Activated T-cell treated with anti-CD3 and anti-CD28 coated beads for 4 hours (primary cell): ENCODE data around the gene CIZ1.
A peak's percentile ranks its signal among the peaks of the same experiment; 100 is the strongest.
"Not testable (repeated sequence)": the region's sequence is repeated elsewhere in the genome, so short reads cannot be mapped to it uniquely, and the experiment has no call there.

Experiments
- DNase-seq: peaks from one replicate; pipeline ENCODE4 v3.0.0-alpha.2; 2020

Gene CIZ1

GRCh38 chr9:128185979-128186965 is 5.1 kb downstream of the CIZ1 start:
- no peak for DNase-seq

GRCh38 chr9:128182893-128183588 is 8.3 kb downstream of the CIZ1 start:
- DNase-seq: no peak

DNA sequence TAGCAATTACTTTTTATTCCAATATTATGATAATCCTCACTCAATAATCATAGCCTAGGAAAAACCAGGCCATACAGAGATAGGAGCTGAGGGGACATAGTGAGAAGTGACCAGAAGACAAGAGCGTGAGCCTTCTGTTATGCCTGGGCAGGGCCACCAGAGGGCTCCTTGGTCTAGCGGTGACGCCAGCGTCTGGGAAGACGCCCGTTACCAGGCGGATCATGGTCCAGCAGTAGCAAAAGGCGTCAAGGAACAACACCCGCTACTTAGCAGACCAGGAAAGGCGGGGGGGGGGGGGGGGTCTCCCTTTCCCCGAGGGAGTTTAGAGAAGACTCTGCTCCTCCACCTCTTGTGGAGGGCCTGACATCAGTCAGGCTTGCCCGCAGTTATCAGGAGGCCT is 9.9 kb downstream of the CIZ1 start:
- not testable (repeated sequence) for DNase-seq

DNA sequence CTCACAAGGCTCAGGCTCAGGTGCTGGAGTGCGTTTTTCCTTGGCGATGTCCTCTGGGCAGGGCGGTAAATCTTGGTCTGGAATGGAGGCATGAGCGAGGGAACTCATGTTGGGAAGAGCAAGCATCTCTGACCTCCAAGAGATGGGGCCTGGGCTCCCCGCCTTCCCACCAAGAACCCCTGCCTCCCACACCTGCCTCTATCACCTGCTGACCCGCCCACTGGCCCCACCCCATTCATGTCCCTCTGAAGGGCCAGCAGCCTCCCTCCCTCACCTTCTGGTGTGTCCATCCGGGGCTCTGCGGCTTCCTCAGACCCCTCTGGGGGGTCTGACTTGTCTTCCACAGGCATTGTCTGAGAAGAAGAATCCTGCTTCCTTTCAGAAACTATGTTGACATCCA is 10.9 kb downstream of the CIZ1 start:
- no peak for DNase-seq

DNA sequence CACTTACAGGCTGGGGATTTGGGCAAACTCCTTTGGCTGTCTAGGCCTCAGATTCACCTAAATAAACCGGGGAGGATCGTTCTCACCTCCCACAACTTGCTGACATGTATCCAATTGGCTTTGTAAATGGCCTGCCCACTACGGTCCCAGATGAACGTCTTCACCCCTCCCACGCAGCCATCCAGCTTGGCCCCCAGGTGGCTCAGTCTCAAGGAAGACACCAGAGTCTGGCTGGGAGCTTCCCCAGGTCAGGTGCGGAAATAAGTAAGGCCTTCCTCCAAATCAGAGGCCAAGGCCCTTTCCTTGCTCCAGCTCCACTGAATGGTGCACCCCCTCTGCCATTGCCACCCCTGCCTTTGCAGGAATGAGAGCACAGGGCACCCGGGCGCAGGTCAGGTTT is 11.4 kb downstream of the CIZ1 start:
- no peak for DNase-seq

DNA sequence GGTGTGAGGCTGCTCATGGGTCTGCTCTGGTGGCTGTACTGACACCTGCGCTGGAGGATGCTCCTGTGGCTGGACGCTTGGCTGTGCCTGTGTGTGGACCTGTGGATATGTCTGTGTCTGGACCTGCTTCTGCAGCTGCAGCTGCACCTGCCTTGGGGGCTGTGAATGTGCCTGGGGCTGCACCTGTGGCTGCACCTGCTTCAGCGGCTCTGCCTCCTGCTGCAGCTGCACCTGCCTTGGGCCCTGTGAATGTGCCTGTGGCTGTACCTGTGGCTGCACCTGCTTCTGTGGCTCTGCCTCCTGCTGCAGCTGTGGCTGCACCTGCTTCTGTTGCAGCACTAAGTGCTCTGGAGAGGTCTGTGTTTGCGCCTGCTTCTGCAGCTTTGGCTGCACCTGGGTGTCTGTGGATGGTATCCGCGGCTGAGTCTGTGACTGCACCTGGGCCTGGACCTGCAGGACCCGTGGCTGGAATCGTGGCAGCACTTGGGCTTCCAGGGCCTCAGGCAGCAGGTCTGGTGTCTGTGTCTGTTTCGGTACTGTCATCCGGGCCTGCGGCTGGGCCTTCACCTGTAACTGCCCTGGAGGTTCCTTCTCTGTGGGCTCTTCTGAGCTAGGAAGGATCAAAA is 12.5 kb downstream of the CIZ1 start:
- DNase-seq: no peak

DNA sequence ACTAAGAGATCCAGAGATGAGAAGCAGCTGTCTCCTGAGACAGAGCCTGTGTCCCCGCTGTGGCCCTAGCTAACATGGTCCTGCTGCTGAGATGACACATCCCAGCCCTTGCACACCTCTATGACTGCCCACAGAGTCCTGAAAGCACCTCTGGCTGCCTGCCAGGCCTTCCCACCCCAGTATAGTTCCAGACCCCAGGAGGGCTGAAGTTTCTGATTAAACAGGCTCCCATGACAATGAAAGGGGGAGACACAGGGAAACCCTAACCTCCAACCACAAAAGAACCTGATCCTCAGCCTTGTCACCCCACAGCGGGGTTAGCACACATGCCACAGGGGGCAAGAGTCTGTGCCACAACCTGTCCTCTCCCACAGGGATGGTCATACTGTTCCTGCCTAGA is 15.6 kb downstream of the CIZ1 start:
- no peak for DNase-seq

GRCh38 chr9:128175102-128175563 is 16.2 kb downstream of the CIZ1 start:
- no peak for DNase-seq

GRCh38 chr9:128174062-128174461 is 17.3 kb downstream of the CIZ1 start:
- no peak for DNase-seq

- no peak for DNase-seq
Measured at GRCh38 chr9:128169925-128170324, 21.4 kb downstream of the CIZ1 start.

DNA sequence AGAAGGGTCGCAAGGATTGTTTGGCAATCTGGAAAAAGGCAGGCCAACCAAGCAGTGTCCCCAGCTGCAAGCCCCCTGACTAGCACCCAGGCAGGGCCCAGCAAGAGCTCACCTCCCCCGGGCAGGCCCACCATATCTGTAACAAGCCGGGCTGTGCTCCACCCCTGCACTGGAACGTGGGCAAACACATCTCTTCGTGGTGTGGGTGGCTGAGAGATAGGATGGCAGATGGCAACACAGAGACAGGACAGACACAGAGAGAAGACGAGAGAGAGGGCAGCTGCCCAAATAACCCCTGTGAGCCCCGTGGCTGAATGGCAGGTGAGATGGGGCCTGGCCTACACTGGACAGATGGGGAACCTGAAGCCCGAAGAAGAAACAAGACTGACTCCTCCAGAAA is 21.9 kb downstream of the CIZ1 start:
- no peak for DNase-seq

GRCh38 chr9:128168731-128169308 is 22.6 kb downstream of the CIZ1 start:
- no peak for DNase-seq

- DNase-seq: no peak
Measured at GRCh38 chr9:128167209-128167608, 24.2 kb downstream of the CIZ1 start.

DNA sequence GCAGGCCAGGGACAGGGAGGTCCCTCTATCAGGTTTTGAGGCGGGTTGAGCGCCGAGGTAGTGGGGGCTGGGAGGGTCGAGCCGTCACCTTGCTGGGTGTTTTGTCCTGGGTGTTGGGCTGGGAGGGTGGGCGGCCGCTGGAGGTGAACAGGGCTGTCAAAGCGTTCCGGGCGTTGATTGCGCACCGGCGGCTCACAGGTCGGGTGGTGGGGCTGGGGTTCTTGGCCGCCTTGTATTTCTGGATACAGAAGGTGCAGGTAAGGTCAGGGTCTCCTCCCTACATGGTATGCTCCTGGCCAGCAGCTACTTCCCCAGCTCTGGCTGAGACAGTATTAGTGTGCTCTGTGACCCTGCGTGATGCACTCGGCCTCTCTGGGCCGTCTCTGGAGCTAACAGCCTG is 25.2 kb downstream of the CIZ1 start:
- no peak for DNase-seq

- DNase-seq: no peak
Measured at GRCh38 chr9:128164307-128164885, 27.0 kb downstream of the CIZ1 start.

- no peak for DNase-seq
Measured at GRCh38 chr9:128163523-128164306, 27.7 kb downstream of the CIZ1 start.

- DNase-seq: no peak
Measured at GRCh38 chr9:128163027-128163515, 28.3 kb downstream of the CIZ1 start.

GRCh38 chr9:128162215-128163026 is 29.0 kb downstream of the CIZ1 start:
- DNase-seq: no peak

DNA sequence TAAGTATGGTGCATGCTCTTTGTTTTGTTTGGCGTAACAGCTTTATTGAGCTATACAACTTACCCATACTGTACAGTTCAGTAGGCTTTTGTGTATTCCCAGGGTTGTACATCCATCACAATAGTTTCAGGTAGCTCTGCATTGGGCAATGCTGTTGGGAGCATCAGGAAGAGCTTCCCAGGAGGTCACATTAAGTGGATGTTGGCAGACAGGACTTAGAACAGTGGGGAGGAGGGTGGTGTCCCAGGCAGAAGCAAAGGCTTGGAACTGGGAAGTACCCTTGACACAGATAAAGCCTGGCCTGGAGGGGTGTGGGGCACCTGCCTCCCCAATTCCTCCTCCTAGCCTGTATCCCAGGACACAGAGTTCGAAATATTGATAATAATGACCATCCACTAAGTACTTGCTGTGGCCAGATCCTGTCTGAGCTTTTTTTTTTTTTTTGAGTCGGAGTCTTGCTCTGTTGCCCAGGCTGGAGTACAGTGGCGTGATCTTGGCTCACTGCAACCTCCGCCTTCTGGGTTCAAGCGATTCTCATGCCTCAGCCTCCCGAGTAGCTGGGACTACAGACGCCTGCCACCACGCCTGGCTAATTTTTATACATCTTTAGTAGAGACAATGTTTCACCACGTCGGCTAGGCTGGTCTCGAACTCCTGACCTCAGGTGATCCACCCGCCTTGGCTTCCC is 30.0 kb downstream of the CIZ1 start:
- no peak for DNase-seq

DNA sequence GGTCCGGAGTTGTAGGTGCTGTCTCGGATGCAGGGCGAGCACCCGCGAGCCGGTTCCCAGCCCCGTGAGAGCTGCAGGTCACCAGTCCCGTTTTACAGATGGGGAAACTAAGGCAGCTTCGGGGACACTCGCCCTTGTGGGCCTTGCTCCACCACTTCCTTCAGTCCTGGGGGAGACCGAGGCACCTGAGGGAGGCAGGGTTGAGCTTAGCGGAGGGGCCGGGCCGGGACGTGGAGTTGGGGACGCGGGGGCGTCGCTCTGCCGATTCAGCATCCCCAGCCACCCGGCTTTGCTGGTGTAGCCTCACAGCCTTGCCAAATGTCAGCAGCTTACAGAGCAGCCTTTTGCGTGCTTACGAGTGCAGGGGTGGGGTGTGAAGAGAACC is 30.8 kb downstream of the CIZ1 start:
- peak; percentile 52 for DNase-seq
